ENCODE measurements around the gene SLC2A6. TPM values are rescaled to one million over a fixed set of nuclear protein-coding genes. Genes with fewer than 3 reads are reported as not detected.

Gene SLC2A6
- total RNA-seq, 4 donors from 2014 or later = 1.1 to 3.8 (median 2.5) TPM

DNA sequence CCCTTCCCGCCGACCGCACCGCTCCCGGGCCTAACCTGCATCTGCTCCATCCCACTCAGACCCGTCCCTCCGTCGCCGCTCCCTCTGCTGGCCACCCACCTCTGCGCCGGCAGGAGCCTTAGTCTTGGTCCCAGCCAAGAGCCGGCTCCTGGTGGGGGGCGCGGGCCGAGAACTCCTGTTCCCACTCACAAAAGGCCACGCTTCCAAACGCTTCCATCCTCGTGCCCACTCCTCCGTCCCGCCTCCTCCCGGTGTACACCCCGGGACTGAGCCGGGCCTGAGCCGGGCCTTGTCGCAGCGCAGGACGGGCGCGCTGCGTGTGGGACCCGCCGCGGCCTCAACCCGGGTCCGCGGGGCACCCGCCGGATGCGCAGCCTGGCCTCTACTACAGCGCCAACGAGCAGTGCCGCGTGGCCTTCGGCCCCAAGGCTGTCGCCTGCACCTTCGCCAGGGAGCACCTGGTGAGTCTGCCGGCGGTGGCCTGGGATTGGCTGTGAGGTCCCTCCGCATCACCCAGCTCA lies 49.2 kb downstream of the SLC2A6 start:
- Histone ChIP-seq H3K36me3 (no peaks in the 10 kb centered on the region), H3K4me3 (replicated peaks in 1 of 3) (no peak overlapping the region), H3K9me3 (no peaks in the 10 kb centered on the region), H3K4me1 (peaks cover 3 to 16% of the 10 kb centered on the region in 2 donors), H3K27me3 (no peaks in the 10 kb centered on the region), H3K27ac (no peak overlapping the region)
- intact Hi-C loops (cut with DNase I) = no loop called here
- WGBS, 2 donors = 18 to 37% methylated on average over 16 to 19 of the region's 49 CpGs
- DNase-seq = peak; percentile 51 to 56
- TF ChIP-seq, protein P1, sequence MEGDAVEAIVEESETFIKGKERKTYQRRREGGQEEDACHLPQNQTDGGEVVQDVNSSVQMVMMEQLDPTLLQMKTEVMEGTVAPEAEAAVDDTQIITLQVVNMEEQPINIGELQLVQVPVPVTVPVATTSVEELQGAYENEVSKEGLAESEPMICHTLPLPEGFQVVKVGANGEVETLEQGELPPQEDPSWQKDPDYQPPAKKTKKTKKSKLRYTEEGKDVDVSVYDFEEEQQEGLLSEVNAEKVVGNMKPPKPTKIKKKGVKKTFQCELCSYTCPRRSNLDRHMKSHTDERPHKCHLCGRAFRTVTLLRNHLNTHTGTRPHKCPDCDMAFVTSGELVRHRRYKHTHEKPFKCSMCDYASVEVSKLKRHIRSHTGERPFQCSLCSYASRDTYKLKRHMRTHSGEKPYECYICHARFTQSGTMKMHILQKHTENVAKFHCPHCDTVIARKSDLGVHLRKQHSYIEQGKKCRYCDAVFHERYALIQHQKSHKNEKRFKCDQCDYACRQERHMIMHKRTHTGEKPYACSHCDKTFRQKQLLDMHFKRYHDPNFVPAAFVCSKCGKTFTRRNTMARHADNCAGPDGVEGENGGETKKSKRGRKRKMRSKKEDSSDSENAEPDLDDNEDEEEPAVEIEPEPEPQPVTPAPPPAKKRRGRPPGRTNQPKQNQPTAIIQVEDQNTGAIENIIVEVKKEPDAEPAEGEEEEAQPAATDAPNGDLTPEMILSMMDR (IDR thresholded peaks at IDR 0.05) = peak in 3 of 6 experiments; percentile 27 to 49 (median 37)
- TF ChIP-seq POLR2A (IDR thresholded peaks at IDR 0.05) = no peak

DNA sequence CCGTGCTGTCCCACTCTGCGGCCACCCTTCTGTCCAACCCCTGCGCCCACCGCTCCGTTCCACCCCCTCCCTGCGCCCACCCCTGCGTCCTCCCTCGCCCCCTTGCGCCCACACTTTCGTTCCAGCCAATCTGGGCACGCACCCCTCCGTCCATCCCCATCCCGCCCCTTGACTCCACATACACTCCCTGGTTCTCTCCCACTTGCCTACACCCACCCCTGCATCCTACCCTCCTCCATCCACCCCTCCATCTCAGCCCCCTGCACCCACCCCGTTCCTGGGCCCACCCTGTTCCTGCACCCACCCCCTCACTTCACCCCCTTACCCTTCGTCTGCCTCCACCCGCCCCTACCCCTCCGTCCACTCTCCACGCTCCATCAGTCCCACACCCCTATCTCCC lies 49.7 kb downstream of the SLC2A6 start:
- peaks cover 3 to 16% of the 10 kb centered on the region in 2 donors for H3K4me1 ChIP-seq
- intact Hi-C loops (cut with DNase I) = no loop called here
- no peaks in the 10 kb centered on the region for H3K9me3 ChIP-seq
- H3K27ac ChIP-seq = no peak overlapping the region
- TF ChIP-seq, protein P1 (IDR thresholded peaks at IDR 0.05) = no peak
- no peak for TF ChIP-seq POLR2A (IDR thresholded peaks at IDR 0.05)
- no peaks in the 10 kb centered on the region for H3K36me3 ChIP-seq
- 4 to 10% methylated on average over 17 of the region's 18 CpGs for WGBS, 2 donors
- no peaks in the 10 kb centered on the region for H3K27me3 ChIP-seq
- no peak for DNase-seq
- peak overlapping the region in 1 of 3 donors; percentile 30 for H3K4me3 ChIP-seq (replicated peaks in 1 of 3)

DNA sequence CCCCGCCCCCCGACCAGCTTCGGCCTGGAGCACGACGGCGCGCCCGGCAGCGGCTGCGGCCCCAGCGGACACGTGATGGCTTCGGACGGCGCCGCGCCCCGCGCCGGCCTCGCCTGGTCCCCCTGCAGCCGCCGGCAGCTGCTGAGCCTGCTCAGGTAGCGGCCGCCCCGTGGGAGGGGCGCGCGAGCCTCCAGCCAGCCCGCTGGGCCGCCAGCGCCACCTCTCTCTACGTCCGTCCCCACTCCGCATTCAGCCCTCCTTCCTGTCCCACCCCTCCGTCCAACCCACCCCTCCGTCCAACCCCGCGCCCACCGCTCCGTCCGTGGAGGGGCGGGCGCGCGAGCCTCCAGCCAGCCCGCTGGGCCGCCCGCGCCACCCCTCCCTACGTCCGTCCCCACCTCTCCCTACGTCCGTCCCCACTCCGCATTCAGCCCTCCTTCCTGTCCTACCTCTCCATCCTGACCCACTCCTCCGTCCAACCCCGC lies 50.2 kb downstream of the SLC2A6 start:
- peak; percentile 51 to 60 for DNase-seq
- Histone ChIP-seq H3K27ac (no peak overlapping the region), H3K36me3 (no peaks in the 10 kb centered on the region), H3K4me1 (peaks cover 3 to 16% of the 10 kb centered on the region in 2 donors), H3K9me3 (no peaks in the 10 kb centered on the region), H3K4me3 (replicated peaks in 1 of 3) (peak overlapping the region in 1 of 3 donors; percentile 30), H3K27me3 (no peaks in the 10 kb centered on the region)
- intact Hi-C loops (cut with DNase I) = no loop called here
- TF ChIP-seq, protein P1 (IDR thresholded peaks at IDR 0.05) = no peak
- no peak for TF ChIP-seq POLR2A (IDR thresholded peaks at IDR 0.05)
- 1 to 3% methylated on average over 11 to 17 of the region's 57 CpGs for WGBS, 2 donors

DNA sequence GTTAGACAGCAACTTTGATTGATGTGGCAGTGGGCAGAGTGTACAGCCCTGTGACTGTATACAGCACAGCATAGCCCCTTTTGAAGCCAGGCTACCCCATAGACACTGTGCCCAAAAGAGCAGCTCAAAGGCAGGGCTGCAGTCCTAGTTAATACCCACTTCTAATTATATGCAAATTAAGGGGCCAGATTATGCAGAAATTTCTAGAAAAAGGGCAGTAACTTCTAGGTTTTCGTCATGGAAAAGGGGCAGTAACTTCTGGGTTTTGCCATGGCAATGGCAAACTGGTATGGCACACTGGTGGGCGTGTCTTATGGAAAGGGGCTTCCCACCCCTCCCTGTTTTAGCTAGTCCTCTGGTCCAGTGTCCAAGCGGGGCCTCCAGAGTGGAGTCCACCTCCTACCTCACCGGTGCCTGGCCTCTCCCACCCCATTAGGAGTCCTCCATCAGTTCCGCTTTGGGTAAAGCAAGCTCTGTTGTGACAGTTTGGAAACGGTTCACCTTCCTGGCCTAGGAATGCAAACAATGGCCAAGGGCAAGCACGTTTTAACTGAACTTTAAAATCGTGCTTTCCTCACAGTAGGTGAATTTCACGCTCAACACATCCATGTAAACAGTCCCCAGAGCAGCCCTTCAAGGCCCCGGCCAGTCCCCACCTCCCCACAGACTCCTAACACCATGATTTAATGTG lies 51.1 kb downstream of the SLC2A6 start:
- intact Hi-C loops (cut with DNase I) = no loop called here
- TF ChIP-seq, protein P1 (IDR thresholded peaks at IDR 0.05) = no peak
- TF ChIP-seq POLR2A (IDR thresholded peaks at IDR 0.05) = no peak
- 49 to 56% methylated on average over 9 to 10 of the region's 10 CpGs for WGBS, 2 donors
- DNase-seq = no peak
- peaks cover 3 to 16% of the 10 kb centered on the region in 2 donors for H3K4me1 ChIP-seq
- no peak overlapping the region for H3K27ac ChIP-seq
- H3K27me3 ChIP-seq = no peaks in the 10 kb centered on the region
- H3K36me3 ChIP-seq = no peaks in the 10 kb centered on the region
- H3K9me3 ChIP-seq = no peaks in the 10 kb centered on the region
- H3K4me3 ChIP-seq (replicated peaks in 1 of 3) = no peak overlapping the region

DNA sequence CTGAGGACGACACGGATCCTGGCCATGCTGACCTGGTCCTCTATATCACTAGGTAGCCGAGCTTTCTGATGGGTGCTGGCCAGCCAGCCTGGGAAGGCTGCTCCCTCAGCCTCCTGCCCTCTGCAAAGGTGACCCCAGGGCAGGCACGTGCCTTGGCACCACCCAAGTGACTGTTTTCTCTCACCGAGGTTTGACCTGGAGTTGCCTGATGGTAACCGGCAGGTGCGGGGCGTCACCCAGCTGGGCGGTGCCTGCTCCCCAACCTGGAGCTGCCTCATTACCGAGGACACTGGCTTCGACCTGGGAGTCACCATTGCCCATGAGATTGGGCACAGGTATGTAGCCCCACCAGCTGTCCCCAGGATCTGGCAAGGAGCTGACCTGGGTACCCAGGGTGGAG lies 52.9 kb downstream of the SLC2A6 start:
- TF ChIP-seq, protein P1 (IDR thresholded peaks at IDR 0.05) = no peak
- no peak for TF ChIP-seq POLR2A (IDR thresholded peaks at IDR 0.05)
- Histone ChIP-seq H3K4me3 (replicated peaks in 1 of 3) (no peak overlapping the region), H3K27ac (no peak overlapping the region), H3K36me3 (no peaks in the 10 kb centered on the region), H3K27me3 (no peaks in the 10 kb centered on the region), H3K4me1 (peaks cover 3 to 16% of the 10 kb centered on the region in 2 donors), H3K9me3 (no peaks in the 10 kb centered on the region)
- 91 to 100% methylated on average over 3 to 5 of the region's 11 CpGs for WGBS, 2 donors
- DNase-seq = no peak
- intact Hi-C loops (cut with DNase I) = no loop called here
